DMS153 treated with DMSO at 0.1 percent for 48 hours (cell line): ENCODE data around the gene NOL11.
"Not testable (repeated sequence)": the region's sequence is repeated elsewhere in the genome, so short reads cannot be mapped to it uniquely, and the experiment has no call there.

Source experiments
- DNase-seq: peaks from one replicate; lab custom pipeline; 2025; ENCODE audit not compliant: unreplicated experiment; lab: John Stamatoyannopoulos, UW

Gene NOL11

GRCh38 chr17:67752160-67752559 lies 34.4 kb downstream of the NOL11 start:
- DNase-seq, result not testable (repeated sequence)

DNA sequence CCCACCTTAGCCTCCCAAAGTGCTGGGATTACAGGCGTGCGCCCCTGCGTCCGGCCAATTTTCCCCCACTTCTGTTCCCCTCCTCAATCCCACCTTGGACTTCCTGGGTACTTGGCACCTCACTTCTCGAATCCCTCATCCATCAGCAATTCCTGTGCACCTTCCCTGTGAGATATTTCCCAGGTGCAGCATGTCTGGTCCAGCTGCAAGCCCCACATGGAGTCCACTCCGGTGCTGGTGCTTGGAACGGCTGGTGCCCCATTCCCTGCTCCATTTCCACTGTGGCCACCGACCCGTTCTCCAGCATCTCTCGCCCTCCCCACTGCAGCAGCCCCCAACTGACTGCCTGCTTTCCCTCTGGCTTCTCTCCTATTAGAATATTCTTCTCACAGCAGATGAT lies 35.3 kb downstream of the NOL11 start:
- DNase-seq, result no peak

DNA sequence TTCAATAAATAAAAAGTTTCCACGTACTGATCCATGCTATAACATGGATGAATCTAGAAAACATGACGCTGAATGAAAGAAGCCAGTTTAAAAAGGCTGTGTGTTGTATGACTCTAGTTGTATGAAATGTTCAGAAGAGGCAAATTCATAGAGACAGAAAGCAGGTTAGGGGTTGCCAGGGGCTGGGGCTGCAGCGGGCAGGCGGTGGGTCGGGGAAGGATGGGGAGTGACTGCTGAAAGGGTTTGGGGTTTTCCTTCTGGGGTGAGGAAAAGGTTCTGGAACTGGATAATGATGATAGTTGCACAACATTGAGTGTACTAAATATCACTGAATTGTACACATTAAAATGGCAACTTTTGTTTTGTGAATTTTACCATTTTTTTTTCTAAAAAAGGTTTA lies 36.3 kb downstream of the NOL11 start:
- DNase-seq, result no peak

DNA sequence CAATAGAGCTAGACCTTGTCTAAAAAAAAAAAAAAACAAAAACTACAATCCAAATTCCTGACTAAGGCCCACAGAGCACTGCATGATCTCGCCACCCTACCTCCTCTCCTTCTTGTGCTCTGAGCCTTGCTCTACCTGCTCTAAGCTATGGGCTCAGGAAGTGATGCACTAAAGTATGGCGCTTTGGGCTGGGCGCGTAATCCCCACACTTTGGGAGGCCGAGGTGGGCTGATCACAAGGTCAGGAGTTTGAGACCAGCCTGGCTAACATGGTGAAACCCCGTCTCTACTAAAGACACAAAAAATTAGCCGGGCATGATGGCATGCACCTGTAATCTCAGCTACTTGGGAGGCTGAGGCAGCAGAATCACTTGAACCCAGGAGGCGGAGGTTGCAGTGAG lies 37.0 kb downstream of the NOL11 start:
- not testable (repeated sequence) for DNase-seq

DNA sequence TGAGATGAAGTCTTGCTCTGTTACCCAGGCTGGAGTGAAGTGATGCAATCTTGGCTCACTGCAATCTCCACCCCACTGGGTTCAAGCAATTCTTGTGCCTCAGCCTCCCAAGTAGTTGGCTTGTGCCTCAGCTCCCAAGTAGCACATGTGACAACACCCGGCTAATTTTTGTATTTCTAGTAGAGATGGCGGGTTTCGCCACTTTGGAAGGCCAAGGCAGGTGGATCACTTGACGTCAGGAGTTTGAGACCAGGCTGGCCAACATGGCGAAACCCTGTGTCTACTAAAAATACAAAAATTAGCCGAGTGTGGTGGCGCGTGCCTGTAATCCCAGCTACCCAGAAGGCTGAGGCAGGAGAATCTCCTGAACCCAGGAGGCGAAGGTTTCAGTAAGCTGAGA lies 39.0 kb downstream of the NOL11 start:
- DNase-seq, result not testable (repeated sequence)

DNA sequence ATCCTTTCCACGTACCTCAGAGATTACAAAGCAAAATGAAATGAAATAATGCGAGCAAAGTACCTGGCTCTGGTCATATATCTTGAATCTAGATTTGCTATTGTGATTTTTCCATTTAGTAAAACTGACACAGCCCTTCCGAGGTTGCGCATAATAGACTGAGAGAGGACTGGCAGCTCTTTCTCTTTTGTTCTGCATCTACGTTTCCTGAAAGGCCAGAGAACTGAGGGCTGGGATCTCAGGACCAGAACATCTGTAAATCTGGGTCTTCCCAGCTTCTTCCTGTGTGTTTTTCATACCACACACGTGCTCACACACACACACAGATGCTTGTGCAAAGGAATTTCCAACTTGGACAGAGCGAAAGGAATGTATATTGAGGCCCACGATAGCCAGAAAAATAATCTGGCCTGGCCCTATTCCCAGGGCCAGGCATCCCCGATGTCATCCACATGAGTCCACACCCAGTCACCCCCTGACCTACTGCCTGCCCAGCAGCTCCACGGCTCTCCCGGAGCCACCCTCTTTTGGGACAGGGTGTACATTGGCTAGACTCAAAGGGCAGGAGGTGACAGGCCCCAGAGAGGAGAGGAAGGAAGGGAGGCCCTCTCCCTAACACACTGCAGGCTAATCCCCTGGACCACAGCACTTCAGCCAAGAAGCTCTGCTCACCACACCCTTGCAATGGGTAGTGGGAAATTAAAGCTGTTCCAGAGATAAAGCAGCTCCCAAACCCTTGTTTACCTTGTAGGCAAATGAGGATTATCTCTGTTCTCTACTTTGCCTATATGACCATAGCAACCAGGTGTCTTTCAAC lies 41.8 kb downstream of the NOL11 start:
- no peak for DNase-seq

DNA sequence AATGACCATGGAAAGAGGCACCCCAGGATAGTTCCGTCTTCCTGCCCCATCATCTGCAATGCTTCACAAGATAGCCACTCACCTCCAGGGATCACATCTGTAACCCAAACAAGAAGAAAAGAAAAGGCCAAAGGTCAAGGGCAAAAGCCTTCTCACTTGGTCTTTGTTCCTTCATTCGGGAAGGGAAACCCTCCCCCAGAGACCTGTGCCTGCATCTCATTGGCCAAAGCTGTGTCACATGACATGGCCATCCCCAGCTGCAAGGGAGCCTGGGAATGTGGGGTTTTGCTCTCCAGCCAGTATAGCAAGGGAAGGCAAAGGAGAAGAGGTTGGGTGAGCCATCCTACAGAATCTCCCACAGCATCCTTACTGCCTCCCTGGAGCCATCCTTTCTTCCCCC lies 47.9 kb downstream of the NOL11 start:
- no peak for DNase-seq

DNA sequence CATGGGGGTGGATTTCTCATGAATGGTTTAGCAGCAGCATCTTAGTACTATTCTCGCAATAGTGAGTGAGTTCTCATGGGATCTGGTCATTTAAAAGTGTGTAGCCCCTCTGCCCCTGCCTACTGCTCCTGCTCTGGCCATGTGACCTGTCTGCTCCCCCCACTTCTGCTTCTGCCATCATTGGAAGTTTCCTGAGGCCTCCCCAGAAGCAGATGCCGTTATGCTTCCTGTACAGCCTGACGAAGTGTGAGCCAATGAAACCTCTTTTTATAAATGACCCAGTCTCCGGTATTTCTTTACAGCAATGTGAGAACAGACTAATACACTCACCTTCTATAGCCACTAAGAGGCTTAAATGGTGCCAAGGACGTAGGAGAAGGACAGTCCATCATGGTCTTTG lies 51.5 kb downstream of the NOL11 start:
- no peak for DNase-seq

GRCh38 chr17:67770539-67770938 lies 52.8 kb downstream of the NOL11 start:
- DNase-seq, result no peak

DNA sequence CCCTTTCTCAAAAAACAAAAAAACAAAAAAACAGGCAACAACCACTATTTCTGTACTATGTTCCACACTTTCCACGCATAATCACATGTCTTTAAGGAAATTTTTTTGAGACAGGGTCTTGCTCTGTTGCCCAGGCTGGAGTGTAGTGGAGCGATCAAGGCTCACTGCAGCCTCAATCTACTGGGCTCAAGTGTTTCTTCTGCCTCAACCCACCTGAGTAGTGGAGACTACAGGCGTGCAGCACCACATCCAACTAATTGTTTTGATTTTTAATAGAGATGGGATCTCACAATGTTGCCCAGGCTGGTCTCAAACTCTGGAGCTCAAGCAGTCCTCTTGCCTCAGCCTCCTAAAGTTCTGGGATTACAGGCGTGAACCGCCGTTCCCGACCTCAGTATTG lies 54.9 kb downstream of the NOL11 start:
- DNase-seq, result no peak

GRCh38 chr17:67773246-67773645 lies 55.5 kb downstream of the NOL11 start:
- no peak for DNase-seq

DNA sequence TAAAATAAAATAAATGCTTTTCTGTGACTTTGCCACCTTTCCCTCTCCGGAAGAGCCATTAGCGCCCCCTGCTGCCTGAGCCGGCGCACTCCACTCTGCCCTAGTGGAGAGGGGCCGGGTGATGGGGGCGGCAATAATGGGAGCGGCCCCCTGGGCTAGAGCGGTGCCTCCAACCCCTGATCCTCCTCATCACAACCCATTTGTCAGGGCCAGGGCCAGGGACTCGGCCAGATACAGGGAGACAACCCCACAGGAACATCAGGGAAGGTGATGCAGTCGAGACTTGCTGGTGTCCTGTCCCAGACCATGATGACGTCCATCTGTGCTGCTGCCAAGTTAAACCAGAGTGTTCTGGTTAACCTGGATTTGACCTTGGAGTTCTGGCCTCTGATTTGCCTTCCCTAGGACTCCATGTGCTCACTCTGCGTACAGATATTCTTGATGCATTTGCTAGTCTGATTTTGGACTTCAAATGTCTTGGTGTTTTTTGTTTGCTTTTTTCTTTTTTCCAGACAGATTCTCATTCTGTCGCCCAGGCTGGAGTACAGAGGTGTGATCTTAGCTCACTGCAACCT lies 61.4 kb downstream of the NOL11 start:
- DNase-seq, result no peak

DNA sequence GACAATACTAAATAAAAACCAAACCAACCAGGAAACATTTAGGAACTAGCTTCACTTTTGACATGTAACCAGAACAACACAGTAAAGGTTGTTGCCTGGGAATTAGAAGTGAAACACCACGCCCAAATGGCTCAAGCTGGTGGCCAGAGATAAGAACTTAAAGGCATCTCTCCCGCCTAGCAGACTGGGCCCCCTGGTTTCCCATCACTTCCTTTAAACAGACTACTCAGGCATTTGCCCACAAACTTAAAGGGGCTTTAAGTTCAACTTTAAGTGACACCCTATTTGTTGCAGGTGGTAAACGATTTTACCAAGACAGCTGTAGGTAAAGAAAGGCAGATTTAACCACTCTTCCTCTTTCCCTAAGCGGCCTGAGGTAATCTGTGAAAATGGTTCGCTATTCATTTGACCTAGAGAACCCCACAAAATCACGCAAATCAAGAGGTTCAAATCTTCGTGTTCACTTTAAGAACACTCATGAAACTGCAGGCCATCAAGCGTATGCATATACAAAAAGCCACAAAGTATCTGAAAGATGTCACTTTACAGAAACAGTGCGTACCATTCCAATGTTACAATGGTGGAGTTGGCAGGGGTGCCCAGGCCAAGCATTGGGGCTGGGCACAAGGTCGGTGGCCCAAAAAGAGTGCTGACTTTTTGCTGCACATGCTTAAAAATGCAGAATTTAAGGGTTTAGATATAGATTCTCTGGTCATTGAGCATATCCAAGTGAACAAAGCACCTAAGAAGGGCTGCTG lies 66.8 kb downstream of the NOL11 start:
- DNase-seq, result no peak

DNA sequence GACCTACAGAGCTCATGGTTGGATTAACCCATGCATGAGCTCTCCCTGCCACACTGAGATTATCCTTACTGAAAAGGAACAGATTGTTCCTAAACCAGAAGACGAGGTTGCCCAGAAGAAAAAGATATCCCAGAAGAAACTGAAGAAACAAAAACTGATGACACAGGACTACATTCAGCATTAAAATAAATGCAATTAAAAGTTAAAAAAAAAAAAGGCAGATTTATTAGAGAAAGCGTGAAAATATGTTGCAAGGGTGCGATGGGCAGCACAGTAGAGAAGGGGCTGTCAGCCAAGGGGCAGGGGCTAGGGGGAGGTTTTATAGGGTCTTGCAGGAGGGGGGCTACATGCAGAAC lies 67.4 kb downstream of the NOL11 start:
- no peak for DNase-seq

DNA sequence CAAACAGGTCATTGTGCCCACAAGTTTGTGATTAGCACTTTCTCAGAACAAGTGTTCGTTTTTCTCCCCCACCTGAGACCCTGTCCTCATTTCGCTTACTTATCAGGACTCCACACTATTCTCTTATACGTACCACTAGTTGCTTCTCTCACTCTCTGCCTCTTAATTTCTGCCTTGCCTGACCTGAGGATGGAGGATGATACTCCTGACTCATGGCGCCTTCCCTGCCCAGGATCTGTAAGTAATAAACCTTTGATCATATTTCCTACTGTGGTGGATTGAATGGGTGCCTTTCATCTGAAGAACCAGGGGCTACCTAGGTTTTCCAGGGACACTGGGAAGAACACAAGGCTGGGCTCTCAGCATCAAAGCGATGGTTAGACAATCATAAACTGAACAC lies 67.8 kb downstream of the NOL11 start:
- DNase-seq, result no peak
